ENCODE data around the gene RHBG.
A peak's percentile ranks its signal among the peaks of the same experiment; 100 is the strongest.
"Not testable (repeated sequence)": the region's sequence is repeated elsewhere in the genome, so short reads cannot be mapped to it uniquely, and the experiment has no call there.

The RHBG gene

DNA sequence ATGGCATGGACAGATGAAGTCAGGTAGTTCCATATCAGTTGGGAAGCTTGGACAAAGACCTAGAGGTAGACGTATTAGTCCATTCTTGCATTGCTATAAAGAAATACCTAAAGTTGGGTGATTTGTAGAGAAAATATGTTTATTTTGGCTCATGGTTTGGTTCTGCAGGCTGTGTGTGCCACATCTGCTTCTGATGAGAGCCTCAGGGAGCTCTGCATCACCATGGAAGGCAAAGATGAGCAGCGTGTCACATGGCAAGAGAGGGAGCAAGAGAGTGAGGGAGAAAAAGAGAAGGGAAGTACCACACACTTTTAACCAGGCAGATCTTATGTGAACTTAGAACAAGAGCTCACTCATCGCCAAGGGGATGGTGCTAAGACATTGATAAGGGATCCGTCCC, 21.7 kb upstream of the RHBG start:
- H3K4ac ChIP-seq (ENCODE audit: low read depth in 1 of 2, low read length in 2 of 2) = no peak overlapping the region
- peaks cover 0 to 26% of the 10 kb centered on the region in 2 experiments for H3K27me3 ChIP-seq (ENCODE audit: control insufficient read depth in 1 of 2, insufficient read depth in 1 of 2, low read length in 2 of 2)
- no peak for DNase-seq
- no peak overlapping the region for H2AFZ ChIP-seq (ENCODE audit: low read depth, low read length)
- no peak overlapping the region for H2BK120ac ChIP-seq (ENCODE audit: low read depth, low read length)
- no peak overlapping the region for H3K23ac ChIP-seq (ENCODE audit: low read length in 2 of 2)
- no peak overlapping the region for H2BK12ac ChIP-seq (ENCODE audit: low read length in 2 of 2)
- no peak overlapping the region for H2BK5ac ChIP-seq (ENCODE audit: low read depth, low read length, poor library complexity, severe bottlenecking)
- no peak overlapping the region for H3K18ac ChIP-seq (ENCODE audit: low read depth in 1 of 2, low read length in 2 of 2)
- no peaks in the 10 kb centered on the region for H3K36me3 ChIP-seq (ENCODE audit: control insufficient read depth in 1 of 2, insufficient read depth in 2 of 2, low read depth in 1 of 2, low read length in 2 of 2)
- peak overlapping the region; percentile 55 for H3K9ac ChIP-seq (ENCODE audit: low read length)
- no peak overlapping the region for H4K91ac ChIP-seq (ENCODE audit: low read length)
- H3K4me3 ChIP-seq (ENCODE audit: insufficient read depth in 1 of 2, low read depth in 1 of 2, low read length in 2 of 2) = peak overlapping the region in 1 of 2 experiments; percentile 38
- no peak overlapping the region for H2AK5ac ChIP-seq (ENCODE audit: low read length, severe bottlenecking)
- H2BK15ac ChIP-seq (ENCODE audit: low read depth, poor library complexity, severe bottlenecking) = no peak overlapping the region
- no peaks in the 10 kb centered on the region for H3K9me3 ChIP-seq (ENCODE audit: control insufficient read depth, low read length)
- H3K27ac ChIP-seq (ENCODE audit: low read length, poor library complexity, severe bottlenecking) = no peak overlapping the region
- H4K8ac ChIP-seq (ENCODE audit: low read length) = no peak overlapping the region
- no peak overlapping the region for H3K4me2 ChIP-seq (ENCODE audit: low read length, poor library complexity, severe bottlenecking)
- WGBS = 95% methylated on average over 3 of the region's 4 CpGs
- no peaks in the 10 kb centered on the region for H3K4me1 ChIP-seq (ENCODE audit: control insufficient read depth, insufficient read depth, low read depth, low read length)
- H3K79me1 ChIP-seq (replicated peaks; ENCODE audit: low read length, poor library complexity, severe bottlenecking) = no peaks in the 10 kb centered on the region
- no peak overlapping the region for H3K14ac ChIP-seq (ENCODE audit: low read length in 2 of 2)

DNA sequence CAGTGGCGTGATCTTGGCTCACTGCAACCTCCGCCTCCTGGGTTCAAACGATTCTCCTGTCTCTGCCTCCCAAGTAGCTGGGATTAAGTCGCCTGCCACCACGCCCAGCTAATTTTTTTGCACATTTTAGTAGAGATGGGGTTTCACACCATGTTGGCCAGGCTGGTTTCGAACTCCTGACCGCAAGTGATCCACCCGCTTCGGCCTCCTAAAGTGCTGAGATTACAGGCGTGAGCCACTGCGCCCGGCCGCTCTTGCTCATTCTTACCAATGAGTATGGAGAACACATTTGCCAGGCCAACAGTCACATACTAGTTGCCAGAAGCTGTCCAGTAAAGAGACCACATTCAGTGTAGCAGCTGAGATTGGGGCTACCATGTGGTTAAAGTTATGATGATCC, 16.5 kb upstream of the RHBG start:
- 88% methylated on average over 13 of the region's 13 CpGs for WGBS
- H2BK120ac ChIP-seq (ENCODE audit: low read depth, low read length); DNase-seq; H3K4ac ChIP-seq (ENCODE audit: low read depth in 1 of 2, low read length in 2 of 2); H3K4me3 ChIP-seq (ENCODE audit: insufficient read depth in 1 of 2, low read depth in 1 of 2, low read length in 2 of 2); H2BK12ac ChIP-seq (ENCODE audit: low read length in 2 of 2); H3K18ac ChIP-seq (ENCODE audit: low read depth in 1 of 2, low read length in 2 of 2); H2AK5ac ChIP-seq (ENCODE audit: low read length, severe bottlenecking); H3K23ac ChIP-seq (ENCODE audit: low read length in 2 of 2); H3K36me3 ChIP-seq (ENCODE audit: control insufficient read depth in 1 of 2, insufficient read depth in 2 of 2, low read depth in 1 of 2, low read length in 2 of 2); H3K9ac ChIP-seq (ENCODE audit: low read length); H3K27ac ChIP-seq (ENCODE audit: low read length, poor library complexity, severe bottlenecking); H2BK15ac ChIP-seq (ENCODE audit: low read depth, poor library complexity, severe bottlenecking); H2BK5ac ChIP-seq (ENCODE audit: low read depth, low read length, poor library complexity, severe bottlenecking); H2AFZ ChIP-seq (ENCODE audit: low read depth, low read length); H3K4me1 ChIP-seq (ENCODE audit: control insufficient read depth, insufficient read depth, low read depth, low read length); H4K91ac ChIP-seq (ENCODE audit: low read length); H3K4me2 ChIP-seq (ENCODE audit: low read length, poor library complexity, severe bottlenecking); H3K9me3 ChIP-seq (ENCODE audit: control insufficient read depth, low read length); H4K8ac ChIP-seq (ENCODE audit: low read length); H3K79me1 ChIP-seq (replicated peaks; ENCODE audit: low read length, poor library complexity, severe bottlenecking); H3K14ac ChIP-seq (ENCODE audit: low read length in 2 of 2): not testable (repeated sequence)
- H3K27me3 ChIP-seq (ENCODE audit: control insufficient read depth in 1 of 2, insufficient read depth in 1 of 2, low read length in 2 of 2) = peaks cover 30 to 36% of the 10 kb centered on the region in 2 experiments

DNA sequence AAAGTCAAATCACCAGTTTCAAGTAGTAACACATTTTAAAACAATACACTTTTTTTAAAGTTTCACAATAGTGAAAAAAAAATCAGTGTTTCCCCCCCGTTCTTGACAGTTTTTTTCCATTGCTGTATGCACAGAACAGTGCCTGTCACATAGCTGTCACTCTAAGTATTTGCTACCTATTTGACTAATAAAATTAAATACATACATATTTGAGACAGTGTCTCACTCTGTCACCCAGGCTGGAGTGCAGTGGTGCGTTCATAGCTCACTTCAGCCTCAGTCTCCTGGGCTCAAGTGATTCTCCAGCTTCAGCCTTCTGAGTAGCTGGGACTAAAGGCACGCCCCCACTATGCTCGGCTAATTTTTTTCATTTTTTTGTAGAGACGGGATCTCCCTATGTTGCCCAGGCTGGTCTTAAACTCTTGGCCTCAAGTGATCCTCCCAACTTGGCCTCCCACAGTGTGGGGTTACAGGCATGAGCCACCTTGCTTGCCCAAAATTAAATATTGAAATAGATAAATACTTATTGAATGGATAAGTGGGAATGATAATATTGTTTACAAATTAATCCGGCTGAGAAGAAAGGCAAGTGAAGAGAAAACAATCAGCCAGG, 12.6 kb upstream of the RHBG start:
- H2BK15ac ChIP-seq (ENCODE audit: low read depth, poor library complexity, severe bottlenecking) = no peak overlapping the region
- H3K14ac ChIP-seq (ENCODE audit: low read length in 2 of 2) = no peak overlapping the region
- H3K23ac ChIP-seq (ENCODE audit: low read length in 2 of 2) = no peak overlapping the region
- H3K27me3 ChIP-seq (ENCODE audit: control insufficient read depth in 1 of 2, insufficient read depth in 1 of 2, low read length in 2 of 2) = peaks cover 44 to 54% of the 10 kb centered on the region in 2 experiments
- no peak overlapping the region for H3K4ac ChIP-seq (ENCODE audit: low read depth in 1 of 2, low read length in 2 of 2)
- no peaks in the 10 kb centered on the region for H3K79me1 ChIP-seq (replicated peaks; ENCODE audit: low read length, poor library complexity, severe bottlenecking)
- WGBS = 73% methylated on average over 6 of the region's 6 CpGs
- no peak overlapping the region for H3K4me2 ChIP-seq (ENCODE audit: low read length, poor library complexity, severe bottlenecking)
- peaks cover 5% of the 10 kb centered on the region for H3K4me1 ChIP-seq (ENCODE audit: control insufficient read depth, insufficient read depth, low read depth, low read length)
- H2BK5ac ChIP-seq (ENCODE audit: low read depth, low read length, poor library complexity, severe bottlenecking) = no peak overlapping the region
- H3K4me3 ChIP-seq (ENCODE audit: insufficient read depth in 1 of 2, low read depth in 1 of 2, low read length in 2 of 2) = no peak overlapping the region
- H3K18ac ChIP-seq (ENCODE audit: low read depth in 1 of 2, low read length in 2 of 2) = no peak overlapping the region
- no peak overlapping the region for H3K27ac ChIP-seq (ENCODE audit: low read length, poor library complexity, severe bottlenecking)
- H4K8ac ChIP-seq (ENCODE audit: low read length) = no peak overlapping the region
- no peak overlapping the region for H2BK12ac ChIP-seq (ENCODE audit: low read length in 2 of 2)
- H4K91ac ChIP-seq (ENCODE audit: low read length) = no peak overlapping the region
- no peak overlapping the region for H2AK5ac ChIP-seq (ENCODE audit: low read length, severe bottlenecking)
- no peak overlapping the region for H2AFZ ChIP-seq (ENCODE audit: low read depth, low read length)
- no peak for DNase-seq
- no peaks in the 10 kb centered on the region for H3K9me3 ChIP-seq (ENCODE audit: control insufficient read depth, low read length)
- no peaks in the 10 kb centered on the region for H3K36me3 ChIP-seq (ENCODE audit: control insufficient read depth in 1 of 2, insufficient read depth in 2 of 2, low read depth in 1 of 2, low read length in 2 of 2)
- no peak overlapping the region for H2BK120ac ChIP-seq (ENCODE audit: low read depth, low read length)
- no peak overlapping the region for H3K9ac ChIP-seq (ENCODE audit: low read length)

DNA sequence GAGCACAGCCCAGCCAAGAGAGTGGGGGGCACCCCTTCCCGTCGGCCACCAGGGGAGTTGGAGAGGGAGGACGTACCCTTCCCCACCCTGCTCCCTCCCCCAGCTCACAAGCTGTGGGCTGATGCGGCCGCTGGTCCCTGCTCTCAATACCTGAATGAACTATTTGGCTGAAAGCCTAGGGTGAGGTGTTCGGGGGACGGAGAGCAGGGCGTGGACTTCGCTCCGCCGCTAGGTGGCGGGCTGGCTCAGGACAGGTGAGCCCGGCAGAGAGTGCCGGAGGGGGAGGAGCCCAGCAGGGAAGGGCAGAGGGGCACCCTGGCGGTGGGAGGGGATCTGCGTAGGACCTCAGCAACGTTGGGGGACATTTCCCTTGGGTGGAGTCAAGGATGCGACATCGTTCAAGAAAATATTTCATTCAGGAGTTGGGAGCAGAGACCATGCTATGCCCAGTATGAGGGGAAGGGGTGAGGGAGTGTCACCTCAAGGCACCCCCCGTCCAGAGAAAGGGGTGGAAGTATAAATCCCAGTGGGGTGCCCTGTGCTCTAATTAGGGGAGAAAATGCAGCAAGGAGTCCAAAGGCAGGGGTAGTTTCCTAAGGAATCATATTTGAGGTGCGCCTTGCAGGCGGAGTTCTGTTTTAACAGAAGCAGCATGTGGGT, 12.0 kb upstream of the RHBG start:
- H2BK15ac ChIP-seq (ENCODE audit: low read depth, poor library complexity, severe bottlenecking) = no peak overlapping the region
- H3K79me1 ChIP-seq (replicated peaks; ENCODE audit: low read length, poor library complexity, severe bottlenecking) = no peaks in the 10 kb centered on the region
- H3K4me1 ChIP-seq (ENCODE audit: control insufficient read depth, insufficient read depth, low read depth, low read length) = peaks cover 5% of the 10 kb centered on the region
- peak; percentile 40 for DNase-seq
- no peak overlapping the region for H3K23ac ChIP-seq (ENCODE audit: low read length in 2 of 2)
- H4K91ac ChIP-seq (ENCODE audit: low read length) = no peak overlapping the region
- no peaks in the 10 kb centered on the region for H3K9me3 ChIP-seq (ENCODE audit: control insufficient read depth, low read length)
- H3K4me3 ChIP-seq (ENCODE audit: insufficient read depth in 1 of 2, low read depth in 1 of 2, low read length in 2 of 2) = no peak overlapping the region
- H2BK5ac ChIP-seq (ENCODE audit: low read depth, low read length, poor library complexity, severe bottlenecking) = no peak overlapping the region
- H3K9ac ChIP-seq (ENCODE audit: low read length) = no peak overlapping the region
- H2AFZ ChIP-seq (ENCODE audit: low read depth, low read length) = no peak overlapping the region
- 9% methylated on average over 22 of the region's 22 CpGs for WGBS
- H3K27me3 ChIP-seq (ENCODE audit: control insufficient read depth in 1 of 2, insufficient read depth in 1 of 2, low read length in 2 of 2) = peaks cover 44 to 54% of the 10 kb centered on the region in 2 experiments
- no peak overlapping the region for H3K27ac ChIP-seq (ENCODE audit: low read length, poor library complexity, severe bottlenecking)
- no peak overlapping the region for H4K8ac ChIP-seq (ENCODE audit: low read length)
- no peak overlapping the region for H2BK120ac ChIP-seq (ENCODE audit: low read depth, low read length)
- no peak overlapping the region for H2AK5ac ChIP-seq (ENCODE audit: low read length, severe bottlenecking)
- H3K4ac ChIP-seq (ENCODE audit: low read depth in 1 of 2, low read length in 2 of 2) = no peak overlapping the region
- no peaks in the 10 kb centered on the region for H3K36me3 ChIP-seq (ENCODE audit: control insufficient read depth in 1 of 2, insufficient read depth in 2 of 2, low read depth in 1 of 2, low read length in 2 of 2)
- no peak overlapping the region for H3K14ac ChIP-seq (ENCODE audit: low read length in 2 of 2)
- H3K18ac ChIP-seq (ENCODE audit: low read depth in 1 of 2, low read length in 2 of 2) = no peak overlapping the region
- peak overlapping the region; percentile 29 for H3K4me2 ChIP-seq (ENCODE audit: low read length, poor library complexity, severe bottlenecking)
- no peak overlapping the region for H2BK12ac ChIP-seq (ENCODE audit: low read length in 2 of 2)
